GM12864 (cell line): ENCODE data around the gene GJA4.

Experiments used
- DNase-seq: peaks from one replicate; pipeline ENCODE4 v3.0.0-alpha.2; 2011; ENCODE audit warnings: low read depth
- H3K4me3 ChIP-seq: 2 replicates; pipeline ENCODE4 v1.5.1; 2011; ENCODE audit warnings: mild to moderate bottlenecking, low read depth, low read length, control low read depth
- TF ChIP-seq, protein P1 (sequence below): IDR thresholded peaks from 2 replicates; pipeline ENCODE4 v1.5.1; 2011; ENCODE audit warnings: low read depth, mild to moderate bottlenecking, moderate library complexity, low read length, control low read depth, inconsistent platforms; ENCODE audit errors: missing control alignments

Gene GJA4

DNA sequence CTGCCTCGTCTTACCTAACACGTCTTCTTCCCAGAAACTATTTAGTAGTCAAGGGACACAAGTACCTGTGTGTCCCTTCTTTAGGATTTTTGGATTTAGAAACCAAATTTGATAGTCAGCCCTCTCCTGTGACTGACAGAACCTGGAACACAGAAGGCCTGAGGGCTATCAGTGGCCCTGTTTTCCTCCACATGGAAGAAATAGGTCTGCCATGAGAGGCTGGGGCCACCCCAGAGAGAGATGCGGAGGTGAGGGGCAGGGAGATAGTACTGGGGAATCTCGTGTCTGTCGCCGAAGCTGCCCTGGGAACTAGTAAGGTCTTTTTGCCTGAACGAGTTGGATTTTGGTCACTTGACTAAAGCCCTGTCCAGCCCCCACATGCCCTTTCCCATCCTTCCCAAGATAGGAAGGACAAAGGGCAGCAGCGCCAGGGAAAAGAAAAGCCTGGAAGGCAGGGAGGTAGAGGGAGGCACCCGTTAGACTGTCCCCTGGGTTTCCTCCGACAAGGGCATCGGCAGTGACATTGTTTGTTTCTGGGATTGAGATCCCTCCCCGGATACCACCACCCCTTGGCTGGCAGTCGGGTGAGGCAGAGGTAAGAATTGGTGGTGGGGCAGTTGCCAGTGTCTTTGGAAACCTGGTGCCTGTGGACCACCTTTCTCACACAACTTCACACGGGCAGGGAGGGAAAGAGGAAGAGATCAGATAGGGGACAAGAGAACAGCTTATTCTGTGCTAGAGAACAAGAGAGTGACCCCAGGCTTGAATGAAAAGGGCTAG lies 46.9 kb downstream of the GJA4 start:
- TF ChIP-seq, protein P1, sequence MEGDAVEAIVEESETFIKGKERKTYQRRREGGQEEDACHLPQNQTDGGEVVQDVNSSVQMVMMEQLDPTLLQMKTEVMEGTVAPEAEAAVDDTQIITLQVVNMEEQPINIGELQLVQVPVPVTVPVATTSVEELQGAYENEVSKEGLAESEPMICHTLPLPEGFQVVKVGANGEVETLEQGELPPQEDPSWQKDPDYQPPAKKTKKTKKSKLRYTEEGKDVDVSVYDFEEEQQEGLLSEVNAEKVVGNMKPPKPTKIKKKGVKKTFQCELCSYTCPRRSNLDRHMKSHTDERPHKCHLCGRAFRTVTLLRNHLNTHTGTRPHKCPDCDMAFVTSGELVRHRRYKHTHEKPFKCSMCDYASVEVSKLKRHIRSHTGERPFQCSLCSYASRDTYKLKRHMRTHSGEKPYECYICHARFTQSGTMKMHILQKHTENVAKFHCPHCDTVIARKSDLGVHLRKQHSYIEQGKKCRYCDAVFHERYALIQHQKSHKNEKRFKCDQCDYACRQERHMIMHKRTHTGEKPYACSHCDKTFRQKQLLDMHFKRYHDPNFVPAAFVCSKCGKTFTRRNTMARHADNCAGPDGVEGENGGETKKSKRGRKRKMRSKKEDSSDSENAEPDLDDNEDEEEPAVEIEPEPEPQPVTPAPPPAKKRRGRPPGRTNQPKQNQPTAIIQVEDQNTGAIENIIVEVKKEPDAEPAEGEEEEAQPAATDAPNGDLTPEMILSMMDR: no peak

DNA sequence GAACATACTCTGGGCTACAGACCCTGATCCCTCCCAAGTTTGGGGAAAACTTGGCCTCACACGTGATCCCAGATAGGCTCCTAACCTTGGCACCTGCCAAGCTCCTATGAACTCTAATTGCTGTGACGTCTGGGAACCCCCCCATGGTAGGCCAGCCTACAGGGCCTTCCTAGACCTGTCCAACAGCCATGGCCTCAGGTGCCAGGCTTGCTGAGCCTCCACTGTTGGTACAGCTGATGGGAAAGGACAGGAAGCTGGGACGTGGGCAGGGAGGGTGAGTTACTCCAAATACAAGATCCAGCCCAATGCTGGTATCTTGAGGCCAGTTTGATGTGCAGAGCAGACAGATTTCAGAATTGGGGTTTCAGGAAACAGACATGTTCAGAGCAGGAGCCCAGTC lies 47.6 kb downstream of the GJA4 start:
- H3K4me3 ChIP-seq: no peak overlapping the region
- TF ChIP-seq, protein P1: no peak
- no peak for DNase-seq

More for the DNA sequence above, 46.9 kb downstream of the GJA4 start:
- no peak for DNase-seq
- H3K4me3 ChIP-seq: no peak overlapping the region

DNA sequence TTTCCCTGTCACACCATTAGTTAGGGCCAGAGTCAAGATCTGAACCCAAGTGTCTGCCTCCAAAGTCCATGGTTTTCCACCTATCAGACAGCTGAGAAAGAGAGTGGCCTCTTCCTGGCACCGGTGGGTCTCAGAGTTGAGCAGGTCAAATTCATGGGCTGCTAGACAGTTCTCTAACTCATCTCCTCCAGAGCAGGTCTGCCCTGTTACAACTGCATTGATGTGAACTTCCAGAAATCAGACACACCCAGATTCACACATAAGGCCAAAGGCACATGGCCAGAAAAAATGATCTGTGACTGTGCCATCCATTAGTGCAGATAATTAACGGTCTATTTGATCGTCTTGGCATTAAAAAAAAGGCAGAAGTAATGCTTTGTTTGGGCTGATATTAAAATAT lies 49.3 kb downstream of the GJA4 start:
- no peak for DNase-seq
- no peak overlapping the region for H3K4me3 ChIP-seq
- TF ChIP-seq, protein P1: no peak

DNA sequence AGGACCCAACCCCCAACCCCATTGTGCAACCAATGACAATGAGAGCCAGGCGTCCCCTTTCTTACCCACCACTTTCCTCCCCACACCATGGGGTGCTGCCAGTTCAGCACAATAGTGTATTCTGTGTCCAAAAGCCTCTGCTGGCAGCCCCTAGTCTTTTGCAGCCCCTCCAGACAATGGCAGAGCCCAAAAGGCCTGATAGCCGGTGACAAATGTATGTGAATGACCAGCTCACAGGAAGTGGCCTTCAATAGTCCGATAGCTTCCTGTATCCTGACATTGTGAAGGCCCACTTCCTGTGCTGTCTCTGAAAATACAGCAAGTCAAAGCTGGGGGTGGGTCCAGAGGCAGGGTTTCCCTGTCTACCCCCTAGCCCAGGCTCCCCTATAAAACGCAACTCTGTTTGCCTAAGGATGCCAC lies 50.2 kb downstream of the GJA4 start:
- no peak for DNase-seq
- TF ChIP-seq, protein P1: no peak

DNA sequence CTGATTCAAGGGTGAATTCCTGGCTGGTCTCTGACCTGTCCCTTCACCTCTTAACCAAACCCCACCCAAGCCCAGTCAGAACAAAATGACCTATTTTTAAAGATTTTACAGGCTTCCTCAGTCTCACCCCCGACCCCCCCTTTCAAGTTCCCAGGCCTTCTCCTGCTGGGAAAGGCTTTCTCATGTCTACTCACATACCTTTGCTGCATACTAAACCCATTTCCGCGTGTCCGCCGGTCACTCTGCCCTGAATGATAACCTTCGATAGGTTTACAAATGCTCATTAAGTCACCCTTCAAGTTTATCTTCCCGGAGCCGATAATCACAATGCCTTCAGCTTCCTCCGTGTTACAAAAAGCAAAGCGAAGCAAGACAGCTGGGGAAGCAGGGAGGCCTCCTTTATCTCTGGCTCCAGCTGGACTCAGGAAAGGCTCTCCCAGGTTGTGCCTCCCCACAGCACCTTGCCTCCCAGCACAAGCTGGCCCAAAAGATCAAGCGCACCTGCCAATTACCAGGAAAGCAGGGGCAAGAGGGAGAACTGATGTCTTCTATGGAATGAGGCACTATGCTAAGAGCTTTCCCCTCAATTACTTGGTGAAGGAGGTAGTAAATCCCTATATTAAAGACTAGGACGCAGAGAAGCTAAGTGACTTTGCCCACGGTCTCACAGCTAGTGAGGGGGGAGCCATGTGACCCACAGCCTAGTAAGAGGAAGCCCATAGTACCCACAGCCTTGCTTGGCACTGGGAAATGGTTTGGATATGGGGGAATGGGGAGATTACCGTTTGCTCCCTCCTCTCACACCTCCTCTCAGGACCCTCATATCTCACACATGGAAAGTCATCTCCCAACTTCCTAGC lies 50.8 kb downstream of the GJA4 start:
- TF ChIP-seq, protein P1: no peak
- no peak overlapping the region for H3K4me3 ChIP-seq
- DNase-seq: no peak

More for the DNA sequence above, 50.2 kb downstream of the GJA4 start:
- no peak overlapping the region for H3K4me3 ChIP-seq

DNA sequence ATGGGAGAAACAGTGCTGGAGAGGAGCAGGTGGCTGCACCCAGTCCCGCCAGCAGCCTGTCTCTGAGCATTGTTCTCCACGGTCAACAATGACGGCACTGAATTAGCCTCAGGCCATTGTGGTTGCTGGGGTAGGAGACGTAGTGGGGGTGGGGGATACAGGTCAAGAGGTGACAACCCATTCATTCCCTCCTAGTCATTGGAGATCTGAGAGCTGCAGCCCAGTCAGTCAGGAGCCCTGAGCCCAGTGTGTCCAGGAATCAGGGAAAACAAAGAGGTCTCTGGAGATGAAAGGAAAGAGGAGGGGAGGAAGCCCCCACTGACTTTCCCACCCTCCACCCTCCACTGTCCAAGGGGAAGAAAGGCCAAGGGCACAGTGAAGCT lies 51.4 kb downstream of the GJA4 start:
- DNase-seq: no peak
- no peak overlapping the region for H3K4me3 ChIP-seq
- TF ChIP-seq, protein P1: no peak
